GM18520 (cell line): ENCODE results near the gene SFRP2.
A peak's percentile ranks its signal among the peaks of the same experiment; 100 is the strongest.

Experiments used
- ATAC-seq: cut with Tn5 transposase; IDR thresholded peaks from one replicate; pipeline ENCODE4 v1.9.1; 2021; ENCODE audit not compliant: unreplicated experiment

Gene SFRP2

DNA sequence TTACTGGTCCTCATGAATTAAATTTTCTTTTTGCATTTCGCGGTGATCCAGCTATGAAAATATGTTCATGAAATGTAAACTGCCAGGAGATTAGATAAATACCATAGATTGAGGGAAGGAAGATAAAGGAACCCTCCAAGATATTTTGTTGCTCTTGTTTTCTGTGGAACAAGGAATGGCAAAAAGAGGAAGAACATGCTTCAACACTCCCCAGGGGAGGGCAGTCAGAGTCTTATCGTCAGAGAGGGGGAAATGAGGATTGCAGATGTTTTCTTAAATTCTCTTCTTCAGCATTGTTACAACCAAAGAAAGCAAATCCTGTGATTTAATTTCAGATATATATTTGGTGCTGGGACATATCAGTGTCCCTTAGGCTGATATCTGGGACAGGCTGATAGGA is 9.5 kb upstream of the SFRP2 start:
- ATAC-seq = no peak

DNA sequence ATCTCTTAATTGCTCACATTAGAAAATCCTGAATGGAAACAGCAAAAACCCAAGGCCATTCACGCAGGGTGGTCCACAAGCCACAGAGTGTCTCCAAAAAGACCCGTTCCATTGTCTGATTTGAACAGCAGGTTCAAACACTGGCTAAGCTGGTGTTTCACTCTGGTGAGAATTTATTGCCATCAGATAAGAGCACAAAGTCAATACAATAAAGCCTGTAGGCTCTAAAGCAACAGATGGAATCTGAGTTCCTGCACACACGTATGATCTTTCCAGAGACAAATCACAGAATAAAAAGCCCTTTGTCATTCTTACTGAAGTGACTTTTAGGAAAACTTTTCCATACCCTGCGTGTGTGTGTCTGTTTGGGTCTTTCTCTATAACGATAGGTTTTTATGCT is 5.1 kb upstream of the SFRP2 start:
- no peak for ATAC-seq

DNA sequence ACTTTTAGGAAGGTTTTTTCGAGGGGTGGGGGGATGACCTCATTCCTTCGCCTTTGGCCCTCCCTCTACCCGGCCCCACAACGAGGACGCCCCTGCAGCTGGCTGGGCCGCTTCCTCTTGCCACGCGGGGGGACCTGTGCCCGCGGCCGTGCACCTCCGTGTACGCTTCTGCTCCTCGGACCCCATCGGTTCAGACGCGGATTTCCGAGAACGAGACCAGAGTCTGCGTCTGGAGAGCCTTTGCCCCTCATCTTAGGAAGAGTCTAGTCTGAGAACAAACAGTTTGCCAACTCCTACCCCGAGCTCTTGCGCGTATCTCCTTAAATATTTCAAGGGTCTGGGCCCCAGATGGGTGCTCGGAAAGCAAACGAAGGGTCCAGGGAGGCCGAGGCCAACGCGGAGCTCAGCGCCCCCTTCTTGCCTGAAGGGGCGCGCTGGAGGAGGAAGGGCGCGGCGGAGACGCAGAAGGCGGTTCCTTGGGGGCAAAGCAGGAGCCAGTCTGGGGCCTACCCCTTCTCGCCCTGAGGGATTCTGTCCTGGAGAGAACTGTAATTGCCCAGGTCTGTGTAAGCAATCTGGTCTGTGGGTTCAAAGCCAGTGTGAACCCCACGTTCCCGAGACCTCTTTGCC is 3.9 kb upstream of the SFRP2 start:
- ATAC-seq = no peak

DNA sequence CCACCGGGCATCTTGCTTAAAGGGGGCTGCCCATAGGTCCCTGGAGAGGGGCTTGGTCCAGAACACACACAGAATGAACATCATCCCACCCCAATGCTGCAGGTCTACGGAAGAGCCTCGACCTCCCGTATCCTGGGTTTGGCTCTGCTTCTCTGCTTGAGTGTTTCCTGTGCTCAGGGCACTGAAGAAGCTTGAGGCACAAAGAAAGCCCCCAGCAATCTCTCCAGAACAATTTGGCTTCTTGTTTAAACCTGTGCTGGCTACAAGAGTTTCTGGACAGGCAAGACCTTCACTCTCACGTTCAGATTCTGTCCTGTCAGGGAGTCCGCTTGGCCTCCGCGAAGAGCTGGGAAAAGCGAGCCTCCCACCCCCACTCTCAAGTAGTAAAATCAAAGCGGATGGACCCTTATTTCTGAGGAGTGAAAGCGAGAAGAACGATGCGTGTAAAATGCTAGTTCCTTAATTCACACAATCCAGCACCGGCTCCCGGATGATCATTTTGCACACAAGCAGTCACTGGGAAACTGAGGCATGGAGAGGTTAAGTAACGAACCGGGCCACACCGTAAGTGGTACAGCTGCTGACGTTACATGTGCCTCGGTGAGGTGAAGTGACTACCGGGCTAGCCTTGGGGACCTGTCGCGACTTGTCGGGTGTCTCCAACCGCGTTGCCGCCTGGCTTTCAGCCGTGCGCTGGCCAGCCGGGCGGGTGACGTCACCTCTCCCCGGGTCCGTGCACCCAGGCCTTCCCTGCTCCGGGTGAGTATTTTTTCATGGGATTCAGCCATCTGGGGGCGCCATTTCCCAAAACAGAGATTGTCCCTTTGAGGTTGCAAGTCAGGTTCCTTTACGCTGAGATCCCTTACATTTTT is 3.1 kb upstream of the SFRP2 start:
- no peak for ATAC-seq

DNA sequence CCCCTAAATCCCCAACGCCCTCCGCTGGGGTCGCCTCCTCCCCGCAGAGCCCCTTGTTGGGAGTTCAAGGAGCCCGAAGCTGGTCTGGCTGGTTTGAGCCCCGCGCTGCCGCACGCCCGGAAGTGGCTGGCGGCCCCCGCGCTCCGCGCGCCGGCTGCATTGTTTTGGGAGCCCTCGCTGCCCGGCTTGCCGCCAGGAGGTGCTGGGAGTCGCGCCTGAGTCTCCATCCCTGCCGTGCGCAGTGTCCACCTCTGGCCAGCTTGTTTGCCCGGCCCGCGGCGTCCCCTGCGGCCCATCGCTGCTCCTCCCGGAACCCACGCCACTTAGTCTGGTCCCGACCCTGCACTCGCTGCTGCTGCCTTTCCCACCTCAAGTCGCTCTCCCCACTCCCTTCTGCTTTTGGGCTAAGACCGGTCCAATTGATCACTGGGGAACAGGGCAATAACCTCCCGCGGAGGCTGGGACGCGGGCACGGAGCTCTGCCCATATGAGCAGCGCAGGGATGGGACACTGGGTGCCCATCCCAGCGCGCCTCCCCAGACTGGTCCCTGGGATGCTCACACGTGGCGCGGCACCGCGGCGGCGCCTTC is 2.2 kb upstream of the SFRP2 start:
- ATAC-seq = no peak

DNA sequence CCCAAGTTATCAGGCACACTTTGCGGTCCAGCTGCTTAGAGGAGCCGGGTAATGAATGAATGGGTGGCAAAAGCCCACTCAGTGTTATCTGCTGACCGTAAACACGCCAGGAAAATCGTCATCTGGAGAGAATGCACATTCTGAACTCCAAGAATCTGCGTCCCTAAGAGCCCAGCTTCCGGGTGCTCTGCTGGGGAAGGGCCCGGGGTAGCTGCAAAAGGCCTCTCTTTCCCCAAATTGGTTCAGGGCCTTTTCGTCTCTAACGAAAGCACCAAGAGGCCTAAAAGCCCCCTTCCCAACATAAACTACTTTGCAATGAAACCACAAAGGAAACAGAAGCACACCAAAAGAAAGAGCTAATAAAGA is 1.6 kb upstream of the SFRP2 start:
- ATAC-seq = no peak

DNA sequence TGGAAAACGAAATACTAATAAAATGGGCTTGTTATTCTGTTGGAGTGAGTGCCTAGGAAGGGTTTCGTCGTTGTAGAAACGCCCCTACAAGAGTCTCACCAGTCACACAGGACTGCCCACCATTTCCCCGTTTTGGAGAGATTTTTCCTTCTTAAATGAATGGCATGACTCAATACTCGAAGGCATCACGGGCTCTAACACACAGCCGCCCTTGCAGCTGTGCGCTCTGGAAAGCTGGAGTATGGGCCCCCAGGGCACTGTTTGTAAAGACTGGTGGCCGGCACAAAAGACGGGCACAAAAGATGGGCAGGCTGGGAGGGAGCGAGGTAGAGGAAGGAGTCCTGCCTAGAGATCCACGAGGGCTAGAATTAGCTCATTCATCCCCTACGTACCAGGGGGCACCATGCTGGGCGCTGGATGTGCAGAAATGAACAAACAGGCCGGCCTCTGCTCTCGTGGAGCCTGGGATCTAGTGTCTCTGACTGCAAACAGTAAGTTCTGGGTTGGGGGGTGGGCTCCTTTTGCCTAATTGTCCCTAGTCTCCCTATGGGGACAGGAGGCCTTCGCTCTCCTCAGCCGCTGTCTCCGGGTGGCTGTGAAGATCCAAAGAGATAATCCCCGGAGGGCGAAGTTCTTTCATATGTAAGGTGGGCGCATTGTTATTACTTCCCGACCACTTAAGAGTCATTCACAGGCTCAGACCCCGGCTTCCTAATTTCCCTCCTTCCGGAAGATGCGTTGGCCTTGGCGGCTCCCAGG is 1.0 kb upstream of the SFRP2 start:
- ATAC-seq = no peak

DNA sequence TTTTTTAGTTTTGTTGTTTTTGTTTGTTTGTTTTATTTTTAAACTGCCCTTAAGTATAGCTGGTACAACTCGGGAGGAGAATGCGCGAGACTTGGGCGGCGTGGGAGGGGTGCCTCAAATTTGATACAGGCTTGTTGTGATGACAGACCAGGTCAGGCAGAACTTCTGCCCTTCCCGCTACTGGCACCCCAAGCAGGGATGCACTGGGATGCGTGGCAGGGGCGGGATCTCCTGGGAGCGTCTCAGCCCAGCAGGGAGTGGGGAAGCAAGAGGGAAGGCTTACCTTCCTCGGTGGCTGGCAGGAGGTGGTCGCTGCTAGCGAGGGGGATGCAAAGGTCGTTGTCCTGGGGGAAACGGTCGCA is 851 bp downstream of the SFRP2 start:
- ATAC-seq = no peak

DNA sequence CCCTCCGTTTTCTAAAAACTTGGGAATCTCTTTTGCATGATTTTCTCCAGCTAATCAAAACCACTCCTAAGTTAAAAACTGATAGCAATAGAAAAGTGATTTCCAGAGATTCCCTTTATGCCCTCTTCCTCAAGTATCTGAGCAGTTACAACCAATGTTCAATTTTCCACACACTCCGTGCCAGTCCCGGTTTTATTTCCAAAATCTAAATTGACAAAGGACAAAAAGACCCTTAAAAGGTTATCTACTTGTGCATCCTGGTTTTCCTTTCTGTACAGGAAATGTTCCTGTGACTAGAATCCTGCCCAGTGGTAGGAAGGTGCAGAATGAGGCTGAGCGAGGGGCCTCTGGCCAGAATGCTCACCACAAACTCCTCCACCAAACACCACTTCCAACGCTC is 1.3 kb downstream of the SFRP2 start:
- ATAC-seq = no peak

DNA sequence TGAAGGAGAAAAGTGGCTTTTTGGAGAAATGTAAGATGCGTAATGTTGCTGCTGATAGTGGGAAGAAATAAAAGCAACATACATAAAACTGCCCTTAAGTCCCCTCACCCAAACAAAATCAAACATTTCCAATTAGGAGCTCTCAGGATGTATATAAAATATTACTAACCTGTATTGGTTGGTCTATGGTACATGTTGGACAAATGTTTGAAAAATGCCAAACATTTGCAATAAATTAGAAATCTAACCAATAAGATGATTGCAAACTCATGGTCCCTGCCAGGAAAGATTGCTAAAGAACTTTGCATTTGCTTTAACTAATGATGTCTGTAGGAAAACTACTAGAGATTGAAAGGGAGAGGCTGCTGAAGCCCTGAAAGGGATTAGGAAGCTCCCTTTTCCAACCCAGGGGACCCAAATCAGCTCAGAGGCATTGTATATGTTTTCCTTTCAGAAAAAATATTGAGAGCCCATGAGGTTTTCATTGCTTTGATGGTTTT is 1.8 kb downstream of the SFRP2 start:
- ATAC-seq = no peak

DNA sequence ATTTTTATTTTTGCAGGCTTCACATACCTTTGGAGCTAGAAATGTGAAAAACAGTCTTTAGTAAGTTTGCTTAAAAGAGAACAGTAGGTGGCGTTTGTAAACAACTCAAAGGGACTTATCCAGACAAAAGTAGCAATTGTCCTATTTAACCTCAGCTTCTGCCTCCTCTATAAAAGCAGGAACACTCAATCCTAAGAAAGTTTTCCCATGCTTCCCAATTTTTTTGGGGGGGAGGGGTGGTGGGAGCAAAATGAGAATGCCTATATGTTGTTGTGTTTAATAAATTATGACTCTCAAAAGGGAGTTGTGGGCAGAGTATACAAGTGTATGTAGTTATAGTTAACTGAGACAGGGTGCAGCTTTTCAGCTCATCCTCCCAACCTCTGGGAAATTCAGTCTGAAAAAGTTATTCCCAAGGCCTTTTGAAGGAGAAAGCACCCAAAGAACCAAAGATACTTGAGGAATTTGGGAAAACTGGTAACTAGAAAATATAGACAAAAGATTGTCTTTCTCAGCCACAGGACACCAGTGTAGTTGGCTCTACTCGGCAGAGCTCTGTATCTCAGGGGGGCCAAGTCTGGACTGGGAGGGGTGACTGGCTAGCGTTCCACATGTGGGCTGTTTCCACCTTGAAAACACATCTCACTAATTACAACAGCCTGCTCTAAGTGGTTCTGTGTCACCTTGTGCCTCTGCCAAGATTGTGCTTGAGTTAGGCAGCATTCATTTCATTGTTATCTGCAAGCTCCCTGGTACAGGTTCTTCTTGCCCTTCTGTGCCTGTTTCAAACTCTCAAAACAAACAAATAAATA is 2.8 kb downstream of the SFRP2 start:
- no peak for ATAC-seq

DNA sequence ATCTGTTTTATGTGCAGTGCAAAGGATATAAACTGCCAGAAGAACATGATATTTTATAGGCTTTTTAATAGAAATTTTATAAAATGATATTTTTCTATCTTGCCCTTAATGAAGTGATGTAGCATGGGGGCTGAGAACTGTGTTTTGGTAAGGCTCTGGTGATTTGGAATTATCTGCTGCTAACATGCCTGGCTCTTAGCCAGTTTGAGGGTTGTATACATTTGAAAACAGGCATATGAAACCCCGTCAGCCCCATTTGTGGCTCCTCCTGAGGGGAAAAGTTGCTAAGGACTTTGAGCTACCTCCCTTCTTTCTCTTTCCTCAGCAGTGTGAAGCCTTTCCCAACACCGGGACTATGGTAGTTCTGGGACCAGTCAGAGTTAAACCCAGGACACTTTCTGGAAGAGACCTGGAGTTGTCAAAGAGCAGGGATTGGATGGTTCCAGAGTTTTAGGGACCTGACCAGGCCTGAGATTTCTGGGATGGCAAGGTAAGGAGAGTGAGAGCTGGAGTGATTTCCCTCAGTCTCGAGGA is 4.7 kb downstream of the SFRP2 start:
- no peak for ATAC-seq

DNA sequence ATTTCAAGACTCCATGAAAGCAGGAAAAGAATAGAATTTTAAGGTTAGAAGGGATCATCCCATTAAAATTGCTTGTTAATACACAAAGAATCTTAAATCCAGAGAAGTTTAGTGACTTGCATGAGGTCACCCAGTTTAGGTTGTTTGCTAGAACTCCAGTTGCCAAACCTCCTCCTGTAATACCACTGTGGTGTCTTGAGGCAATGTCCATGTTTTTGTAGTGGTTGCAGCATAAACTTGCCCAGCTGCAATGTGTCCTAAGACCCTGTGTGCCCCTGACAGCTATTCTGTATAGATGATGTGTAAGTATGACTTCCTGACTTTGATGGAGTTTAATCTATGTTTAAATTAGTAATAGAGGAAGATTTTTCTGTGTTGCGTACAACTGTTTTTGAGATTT is 6.3 kb downstream of the SFRP2 start:
- ATAC-seq = no peak

DNA sequence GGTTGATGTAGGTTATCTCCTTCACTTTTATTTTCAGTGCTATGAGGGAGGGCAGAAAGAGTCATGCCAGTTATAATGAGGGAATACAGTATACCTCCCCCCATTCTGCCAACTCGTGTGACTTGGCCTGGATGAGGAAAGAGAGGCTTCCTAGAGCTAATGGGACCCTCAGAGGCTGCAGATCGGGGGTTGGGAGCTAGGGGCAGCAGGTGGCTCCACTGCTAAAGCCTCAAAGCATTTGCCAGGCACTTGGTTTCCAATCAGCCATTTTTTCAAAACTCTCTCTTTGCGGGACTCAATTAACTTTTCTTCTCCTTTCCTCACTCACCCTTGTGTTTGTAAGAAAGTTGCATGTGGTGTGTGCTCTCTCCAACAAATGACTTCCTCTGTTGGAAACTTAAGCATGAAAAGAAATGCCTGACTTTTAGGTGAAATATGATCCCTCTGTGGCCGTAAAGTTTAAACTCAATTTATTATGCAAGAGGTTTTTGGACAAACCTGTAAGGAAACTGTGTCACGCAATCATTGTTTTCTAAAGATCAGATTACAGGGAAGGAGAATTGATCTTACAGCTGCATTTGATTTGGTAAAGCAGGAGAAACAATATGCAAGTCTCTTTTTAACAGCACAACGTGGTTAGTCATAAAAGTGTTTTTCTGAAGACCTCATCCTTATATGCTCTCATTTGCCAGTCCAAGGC is 7.0 kb downstream of the SFRP2 start:
- no peak for ATAC-seq

DNA sequence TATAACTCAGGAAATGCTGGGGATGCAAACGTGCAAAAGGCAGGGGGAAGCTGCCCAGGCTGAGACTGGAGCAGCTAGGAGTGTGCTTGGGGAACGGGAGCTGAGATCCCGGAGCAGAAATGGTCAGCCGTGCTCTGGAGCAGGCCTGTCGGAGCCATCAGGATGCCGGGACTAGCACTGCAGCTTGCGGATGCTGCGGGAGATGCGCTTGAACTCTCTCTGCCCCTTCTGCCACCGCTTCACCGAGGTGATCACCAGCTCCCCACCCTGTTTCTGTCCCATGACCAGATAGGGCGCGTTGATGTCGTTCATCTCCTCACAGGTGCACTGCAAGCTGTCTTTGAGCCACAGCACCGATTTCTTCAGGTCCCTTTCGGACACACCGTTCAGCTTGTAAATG is 7.6 kb downstream of the SFRP2 start:
- no peak for ATAC-seq

DNA sequence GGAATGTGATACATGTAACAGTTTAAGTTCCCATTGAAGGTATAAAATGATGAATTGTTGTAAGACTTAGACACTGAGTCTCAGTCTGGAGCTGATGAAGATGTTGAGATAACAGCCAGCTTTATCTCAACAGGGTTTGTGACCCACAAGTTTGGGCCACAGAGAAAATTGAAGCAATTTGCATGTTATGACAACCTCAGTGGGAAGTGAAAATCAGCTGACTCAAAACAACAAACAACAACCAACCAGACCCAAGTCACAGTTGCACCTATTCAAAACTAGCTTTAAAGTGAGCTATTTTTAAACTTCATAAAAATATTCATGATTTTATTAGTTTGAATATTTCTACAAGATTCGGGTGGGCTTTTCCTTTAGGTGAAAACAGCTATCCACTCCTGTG is 8.0 kb downstream of the SFRP2 start:
- peak; percentile 81 for ATAC-seq

DNA sequence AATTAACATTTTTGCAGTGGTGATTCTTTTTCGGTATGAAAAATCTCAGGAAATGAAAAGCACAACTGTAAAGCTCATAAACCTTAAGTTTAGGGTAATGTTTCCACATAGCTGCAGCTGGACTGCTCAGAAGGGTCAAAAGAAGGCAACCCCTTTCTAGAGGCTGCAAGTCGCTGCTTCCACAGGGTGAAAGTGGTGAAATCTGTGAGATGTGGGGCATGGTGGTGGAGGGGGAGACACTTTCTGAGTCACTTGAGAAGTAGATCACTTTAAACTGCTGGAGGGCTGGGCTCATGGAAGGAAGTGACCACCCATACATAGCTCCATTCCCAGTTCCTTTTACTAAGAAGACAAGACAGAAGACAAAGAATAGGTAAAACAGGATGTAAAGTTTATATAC is 8.7 kb downstream of the SFRP2 start:
- ATAC-seq = no peak

DNA sequence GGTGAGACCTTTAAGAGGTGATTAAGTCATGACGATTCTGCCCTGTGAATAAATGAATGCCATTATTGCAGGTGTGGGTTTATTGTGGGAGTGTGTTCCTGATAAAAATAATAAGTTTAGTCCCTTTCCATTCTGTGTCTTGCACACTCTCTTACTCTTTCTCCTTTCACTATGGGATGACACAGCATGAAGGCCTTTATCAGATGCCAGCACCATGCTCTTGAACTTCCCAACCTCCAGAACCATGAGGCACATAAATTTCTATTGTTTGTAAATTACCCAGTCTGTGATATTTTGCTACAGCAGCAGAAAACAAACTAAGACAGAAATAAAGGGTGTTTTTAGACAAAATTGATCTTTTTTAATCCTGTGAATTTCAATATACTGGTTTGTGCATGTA is 10.5 kb downstream of the SFRP2 start:
- no peak for ATAC-seq

DNA sequence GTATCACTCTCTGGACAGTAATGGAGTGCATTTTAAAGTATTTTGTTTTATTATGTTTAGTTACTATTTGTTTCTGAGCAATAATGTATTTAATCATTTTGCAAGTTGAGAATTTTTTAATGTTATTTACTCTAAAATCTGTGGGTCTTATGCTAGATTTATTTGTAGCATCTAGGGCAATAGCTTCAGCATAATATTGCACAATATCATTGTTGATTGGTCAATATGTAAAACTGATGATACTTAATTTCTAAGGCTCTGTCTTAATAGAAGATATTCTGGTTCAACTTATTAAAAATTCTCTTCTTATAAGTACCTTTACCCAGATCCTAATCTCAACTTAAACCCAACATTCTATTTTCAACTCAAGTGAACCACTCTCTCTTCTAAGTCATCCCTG is 11.5 kb downstream of the SFRP2 start:
- no peak for ATAC-seq

DNA sequence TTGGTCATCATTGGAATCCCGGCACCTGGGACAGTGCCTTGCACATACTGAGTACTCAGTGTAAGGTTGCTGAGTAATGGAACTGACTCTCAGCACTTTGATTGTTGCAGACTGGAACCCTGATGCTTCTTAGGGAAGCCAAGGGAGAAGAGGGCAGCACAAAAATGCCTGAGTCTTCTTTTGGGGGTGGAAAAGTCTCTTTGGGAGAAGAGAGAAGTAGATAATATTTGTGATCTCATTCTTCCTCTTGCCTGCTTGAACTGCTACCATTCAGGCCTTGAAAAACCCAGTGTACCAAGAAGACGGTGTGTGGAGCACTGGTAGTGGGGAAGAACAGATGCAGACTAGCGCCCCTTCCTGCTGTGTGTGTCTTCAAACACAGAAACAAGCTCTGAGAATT is 12.3 kb downstream of the SFRP2 start:
- no peak for ATAC-seq
